ENCODE measurements around the gene SETDB2. TPM values are rescaled to one million over a fixed set of nuclear protein-coding genes. Genes with fewer than 3 reads are reported as not detected.

SETDB2 gene
- total and polyA plus RNA-seq, 4 donors: 1.9 to 6.2 (median 4.9) TPM

GRCh38 chr13:49419276-49419675 lies 24.8 kb upstream of the SETDB2 start:
- no peak for TF ChIP-seq CTCF (IDR thresholded peaks at IDR 0.05; ENCODE audit: low read depth, low read length, missing input control)
- TF ChIP-seq ATF3 (IDR thresholded peaks at IDR 0.05): no peak
- TF ChIP-seq TAF1 (conservative IDR thresholded peaks at IDR 0.05): no peak
- no peak for TF ChIP-seq RAD21 (IDR thresholded peaks at IDR 0.05)
- no peak for TF ChIP-seq REST (IDR thresholded peaks at IDR 0.05)
- TF ChIP-seq HNF4G (IDR thresholded peaks at IDR 0.05): no peak
- no peak for TF ChIP-seq SP1 (IDR thresholded peaks at IDR 0.05)
- no peak for TF ChIP-seq EGR1 (IDR thresholded peaks at IDR 0.05; ENCODE audit: low read depth in 2 of 2)
- no peak for TF ChIP-seq FOXA2 (IDR thresholded peaks at IDR 0.05)
- no peak for TF ChIP-seq MAX (IDR thresholded peaks at IDR 0.05)
- no peak for TF ChIP-seq GABPA (IDR thresholded peaks at IDR 0.05 in 1 of 2, conservative IDR thresholded peaks at IDR 0.05 in 1 of 2)
- TF ChIP-seq RXRA (IDR thresholded peaks at IDR 0.05): no peak
- no peak for TF ChIP-seq NR2F2 (IDR thresholded peaks at IDR 0.05)
- TF ChIP-seq JUND (IDR thresholded peaks at IDR 0.05): no peak
- no peak for TF ChIP-seq HNF4A (conservative IDR thresholded peaks at IDR 0.05)
- TF ChIP-seq FOXA1 (IDR thresholded peaks at IDR 0.05): no peak
- no peak for TF ChIP-seq YY1 (IDR thresholded peaks at IDR 0.05)
- no peak for TF ChIP-seq ZBTB33 (IDR thresholded peaks at IDR 0.05)
- 89% methylated on average over 3 of the region's 3 CpGs for WGBS
- H3K27me3 ChIP-seq (ENCODE audit: control insufficient read depth in 4 of 4, insufficient read depth in 4 of 4, low read length in 3 of 4): no peaks in the 10 kb centered on the region
- H3K36me3 ChIP-seq (ENCODE audit: control insufficient read depth in 4 of 4, insufficient read depth in 3 of 4, low read depth in 1 of 4, low read length in 3 of 4): no peaks in the 10 kb centered on the region
- no peak overlapping the region for H3K9ac ChIP-seq (ENCODE audit: low read depth in 1 of 2, low read length in 2 of 2)
- no peak for DNase-seq (ENCODE audit: low spot score)
- H3K9me3 ChIP-seq (ENCODE audit: control insufficient read depth in 4 of 4, low read length in 3 of 4): no peaks in the 10 kb centered on the region
- no peak overlapping the region for H3K27ac ChIP-seq (ENCODE audit: low read depth in 1 of 2, low read length in 2 of 2)
- no peak overlapping the region for H3K4me3 ChIP-seq (ENCODE audit: low read depth in 1 of 3, low read length in 3 of 3)
- no peaks in the 10 kb centered on the region for H3K4me1 ChIP-seq (ENCODE audit: control insufficient read depth in 4 of 4, insufficient read depth in 4 of 4, low read length in 3 of 4)

Data from liver (tissue), 9 donors.